C4-2B (cell line): ENCODE results near the gene B4GALNT4.
"Not testable (repeated sequence)": the region's sequence is repeated elsewhere in the genome, so short reads cannot be mapped to it uniquely, and the experiment has no call there.

Experiments
- H3K27ac ChIP-seq: fragments of 450-650 bp; 2 replicates; pipeline ENCODE4 v1.5.1; 2017
- CTCF ChIP-seq: fragments of 450-650 bp; conservative IDR thresholded peaks from 2 replicates; pipeline ENCODE4 v1.5.1; 2017; ENCODE audit warnings: mild to moderate bottlenecking
- ZFX ChIP-seq: fragments of 450-650 bp; IDR thresholded peaks from 2 replicates; pipeline ENCODE4 v1.6.1; 2017

The B4GALNT4 gene

GRCh38 chr11:369336-370018, at the start of gene B4GALNT4:
Gene B4GALNT4, plus strand, starts transcription at chr11:369499. Its CDS starts 305 bp downstream, at chr11:369804.
- peak within 1 kb of the TSS; percentile 43 for H3K27ac ChIP-seq
- TF ChIP-seq ZFX (no peak), CTCF (no peak)

- H3K27ac ChIP-seq = peak overlapping the region; percentile 86; the same call in 1 of the 2 replicates
Measured at GRCh38 chr11:319888-320273, 49.4 kb upstream of the B4GALNT4 start.

GRCh38 chr11:324156-324555, 45.1 kb upstream of the B4GALNT4 start:
- TF ChIP-seq ZFX (no peak), CTCF (no peak)
- no peak overlapping the region for H3K27ac ChIP-seq

- not testable (repeated sequence) for H3K27ac ChIP-seq
Measured at GRCh38 chr11:324593-325517, 44.4 kb upstream of the B4GALNT4 start.

- TF ChIP-seq ZFX (no peak), CTCF (no peak)
- H3K27ac ChIP-seq = no peak overlapping the region
Measured at GRCh38 chr11:325796-326591, 43.3 kb upstream of the B4GALNT4 start.

GRCh38 chr11:326592-326841, 42.8 kb upstream of the B4GALNT4 start:
- TF ChIP-seq CTCF (no peak), ZFX (no peak)
- no peak overlapping the region for H3K27ac ChIP-seq

GRCh38 chr11:326842-327580, 42.3 kb upstream of the B4GALNT4 start:
- no peak overlapping the region for H3K27ac ChIP-seq

More at GRCh38 chr11:326842-327580, 42.3 kb upstream of the B4GALNT4 start:
- TF ChIP-seq CTCF = no peak
- no peak for TF ChIP-seq ZFX
